Occipital lobe (tissue), 2 donors: ENCODE results near the gene ABCC2. TPM values are rescaled to one million over a fixed set of nuclear protein-coding genes. Genes with fewer than 3 reads are reported as not detected.
"Not testable (repeated sequence)": the region's sequence is repeated elsewhere in the genome, so short reads cannot be mapped to it uniquely, and the experiment has no call there.

Experiments
- DNase-seq: peaks from one replicate; lab custom pipeline; 2025; lab: John Stamatoyannopoulos, UW
- total RNA-seq: library from RNA; depleted of rRNA; stranded (reverse); fragments of >200 nt; gene quantifications from one replicate; pipeline ENCODE4 v1.2.3, GENCODE V29; 2014

ABCC2 gene
- total RNA-seq, 1 donor from 2014 or later, result 0.16 TPM

DNA sequence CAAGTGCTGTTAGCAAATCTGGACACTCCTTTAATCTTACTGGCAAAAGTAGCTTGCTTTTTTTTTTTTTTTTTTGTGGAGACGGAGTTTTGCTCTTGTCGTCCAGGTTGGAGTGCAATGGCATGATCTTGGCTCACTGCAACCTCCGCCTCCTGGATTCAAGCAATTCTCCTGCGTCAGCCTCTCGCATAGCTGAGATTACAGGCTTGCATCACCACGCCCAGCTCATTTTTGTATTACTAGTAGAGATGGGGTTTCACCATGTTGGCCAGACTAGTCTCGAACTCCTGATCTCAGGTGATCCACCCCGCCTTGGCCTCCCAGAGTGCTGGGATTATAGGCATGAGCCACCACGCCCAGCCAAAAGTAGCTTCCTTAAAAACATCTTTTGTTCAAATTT, 112.6 kb downstream of the ABCC2 start:
- DNase-seq, result not testable (repeated sequence)

DNA sequence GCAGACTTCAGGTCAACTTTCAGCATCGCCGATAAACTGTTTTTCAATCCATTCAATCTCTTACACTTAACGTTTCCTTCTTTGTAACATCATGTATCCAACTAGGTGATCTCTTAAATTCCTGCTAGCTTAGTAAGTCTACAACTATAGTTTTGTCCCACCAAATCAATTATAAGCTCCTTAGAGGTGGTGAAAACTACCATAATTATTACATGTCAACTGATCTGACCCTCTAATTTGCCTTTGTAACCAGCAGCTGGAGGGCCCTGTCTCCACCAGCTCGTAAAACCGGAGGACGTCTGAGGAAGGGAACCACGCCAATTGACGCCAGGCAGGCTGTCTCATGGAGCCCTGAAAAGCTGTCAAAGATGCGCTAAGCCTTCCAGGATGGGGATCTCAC, 113.4 kb downstream of the ABCC2 start:
- DNase-seq, result no peak

Other genes with a start within 250 kb of the ABCC2 start
- not detected for gene NKX2-3, start 249.7 kb upstream of the ABCC2 start, total RNA-seq
- 18.6 TPM for gene SLC25A28, start 162.2 kb upstream of the ABCC2 start, total RNA-seq
- 8.7 TPM for gene ENTPD7, start 123.1 kb upstream of the ABCC2 start, total RNA-seq
- gene COX15, start 50.5 kb upstream of the ABCC2 start, total RNA-seq, result 42.1 TPM
- gene CUTC, start 50.4 kb upstream of the ABCC2 start, total RNA-seq, result 9.0 TPM
- gene DNMBP, start 227.3 kb downstream of the ABCC2 start, total RNA-seq, result 2.7 TPM